OCI-LY3 (cell line): ENCODE data around the gene LRP3.
"Not testable (repeated sequence)": the region's sequence is repeated elsewhere in the genome, so short reads cannot be mapped to it uniquely, and the experiment has no call there.

Experiments used
- H2AFZ ChIP-seq: fragments of 200-600, 300-600 bp; shearing (Covaris generic); 2 replicates; pipeline ENCODE4 v1.6.0; 2014; ENCODE audit warnings: antibody characterized with exemption, low read depth, low read length
- H3K27ac ChIP-seq: fragments of 200-600, 300-600 bp; sonication (generic); 2 replicates; pipeline ENCODE4 v1.5.1; 2014; ENCODE audit warnings: mild to moderate bottlenecking, low read length, moderate library complexity, mixed read lengths
- H3K27me3 ChIP-seq: fragments of 200-600, 300-600 bp; sonication (generic); 2 replicates; pipeline ENCODE4 v1.6.1; 2014; ENCODE audit warnings: low read depth, low read length, mixed read lengths
- H3K36me3 ChIP-seq: fragments of 200-600, 300-600 bp; sonication (generic); replicated peaks from 2 replicates; pipeline ENCODE3; 2014; ENCODE audit warnings: low read depth, low read length, mixed read lengths
- H3K4me1 ChIP-seq: fragments of 300-600, 200-600 bp; sonication (generic); 2 replicates; pipeline ENCODE4 v1.6.1; 2014; ENCODE audit warnings: low read length, mixed read lengths
- H3K4me2 ChIP-seq: fragments of 200-600, 300-600 bp; sonication (generic); 2 replicates; pipeline ENCODE4 v1.6.1; 2014; ENCODE audit warnings: low read length, mixed read lengths
- H3K4me3 ChIP-seq: fragments of 300-600, 200-600 bp; sonication (generic); 2 replicates; pipeline ENCODE4 v1.5.1; 2014; ENCODE audit warnings: antibody characterized with exemption, mild to moderate bottlenecking, low read length, moderate library complexity
- H3K79me2 ChIP-seq: fragments of 300-600, 200-600 bp; shearing (Covaris generic); 2 replicates; pipeline ENCODE4 v1.6.1; 2014; ENCODE audit warnings: mild to moderate bottlenecking, low read length, mixed read lengths
- H3K9ac ChIP-seq: fragments of 300-600, 200-600 bp; shearing (Covaris generic); 2 replicates; pipeline ENCODE4 v1.6.0; 2014; ENCODE audit warnings: mild to moderate bottlenecking, low read length, moderate library complexity
- H3K9me3 ChIP-seq: fragments of 200-600, 300-600 bp; shearing (Covaris generic); 2 replicates; pipeline ENCODE4 v1.6.1; 2014; ENCODE audit warnings: low read length, mixed read lengths; ENCODE audit not compliant: insufficient read depth
- H4K20me1 ChIP-seq: fragments of 200-600, 300-600 bp; sonication (generic); 2 replicates; pipeline ENCODE4 v1.6.1; 2016; ENCODE audit warnings: low read length, mixed read lengths; ENCODE audit not compliant: insufficient read depth
- EZH2phosphoT487 ChIP-seq: fragments of 200-600 bp; shearing (Covaris generic); IDR thresholded peaks from 2 replicates; pipeline ENCODE4 v1.6.1; 2018; ENCODE audit warnings: antibody characterized with exemption, mixed run types, low read depth
- TF ChIP-seq, protein P1 (sequence below): fragments of 200-600, 300-600 bp; sonication (generic); IDR thresholded peaks from 2 replicates; pipeline ENCODE4 v1.5.1; 2014; ENCODE audit warnings: antibody characterized with exemption, low read length, low read depth

LRP3 gene

DNA sequence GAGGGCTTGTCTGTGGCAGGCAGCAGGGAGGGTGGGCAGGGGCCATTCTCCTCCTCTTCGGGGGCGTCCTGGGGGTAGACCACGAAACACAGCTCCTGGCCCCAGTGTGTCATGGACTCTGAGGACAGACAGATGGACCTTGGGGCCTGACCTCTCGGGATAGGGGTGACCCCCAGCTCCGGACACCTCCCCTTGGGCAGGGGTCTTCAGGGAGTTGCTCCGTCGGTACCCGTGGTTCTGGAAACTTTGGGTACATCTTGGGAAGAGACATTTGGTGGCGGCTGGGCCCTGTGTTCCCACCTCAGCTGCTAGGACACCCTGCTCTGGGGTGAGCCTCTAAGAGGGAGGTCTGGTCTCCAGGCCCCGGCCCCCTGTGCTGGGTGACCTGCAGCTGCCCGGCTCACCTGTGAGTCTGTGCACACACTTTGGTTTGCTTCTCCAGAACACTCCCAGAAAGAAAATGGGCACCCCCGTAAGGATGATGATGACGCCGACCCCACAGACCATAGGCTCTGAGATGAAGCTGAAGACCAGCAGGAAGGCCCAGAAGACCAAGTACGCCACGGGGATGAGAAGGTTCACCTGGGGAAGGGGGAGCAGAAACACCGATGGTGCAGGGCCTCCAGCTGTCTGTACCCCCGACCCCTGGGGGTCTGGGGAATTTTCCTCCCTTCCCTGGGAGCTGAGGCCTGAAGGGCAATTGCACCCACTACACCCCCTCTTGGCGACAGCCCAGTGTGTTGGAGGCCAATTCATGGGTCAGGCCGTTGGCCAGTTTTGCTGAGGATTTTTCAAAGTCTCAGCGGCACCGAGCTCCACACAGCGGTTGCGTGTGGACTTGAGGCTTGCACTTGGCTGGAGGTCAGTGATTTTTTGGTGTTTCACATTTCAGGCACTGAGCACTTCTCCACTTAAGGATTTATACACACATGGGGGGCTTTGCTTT, 15.0 kb downstream of the LRP3 start:
- Histone ChIP-seq H3K9ac (no peak overlapping the region), H3K27me3 (no peaks in the 10 kb centered on the region), H3K79me2 (no peaks in the 10 kb centered on the region), H3K4me3 (no peak overlapping the region), H2AFZ (no peak overlapping the region), H3K4me1 (no peaks in the 10 kb centered on the region), H4K20me1 (no peaks in the 10 kb centered on the region), H3K36me3 (no peaks in the 10 kb centered on the region), H3K27ac (no peak overlapping the region), H3K4me2 (no peak overlapping the region), H3K9me3 (no peaks in the 10 kb centered on the region)
- no peak for TF ChIP-seq EZH2phosphoT487
- TF ChIP-seq, protein P1, sequence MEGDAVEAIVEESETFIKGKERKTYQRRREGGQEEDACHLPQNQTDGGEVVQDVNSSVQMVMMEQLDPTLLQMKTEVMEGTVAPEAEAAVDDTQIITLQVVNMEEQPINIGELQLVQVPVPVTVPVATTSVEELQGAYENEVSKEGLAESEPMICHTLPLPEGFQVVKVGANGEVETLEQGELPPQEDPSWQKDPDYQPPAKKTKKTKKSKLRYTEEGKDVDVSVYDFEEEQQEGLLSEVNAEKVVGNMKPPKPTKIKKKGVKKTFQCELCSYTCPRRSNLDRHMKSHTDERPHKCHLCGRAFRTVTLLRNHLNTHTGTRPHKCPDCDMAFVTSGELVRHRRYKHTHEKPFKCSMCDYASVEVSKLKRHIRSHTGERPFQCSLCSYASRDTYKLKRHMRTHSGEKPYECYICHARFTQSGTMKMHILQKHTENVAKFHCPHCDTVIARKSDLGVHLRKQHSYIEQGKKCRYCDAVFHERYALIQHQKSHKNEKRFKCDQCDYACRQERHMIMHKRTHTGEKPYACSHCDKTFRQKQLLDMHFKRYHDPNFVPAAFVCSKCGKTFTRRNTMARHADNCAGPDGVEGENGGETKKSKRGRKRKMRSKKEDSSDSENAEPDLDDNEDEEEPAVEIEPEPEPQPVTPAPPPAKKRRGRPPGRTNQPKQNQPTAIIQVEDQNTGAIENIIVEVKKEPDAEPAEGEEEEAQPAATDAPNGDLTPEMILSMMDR, result no peak

DNA sequence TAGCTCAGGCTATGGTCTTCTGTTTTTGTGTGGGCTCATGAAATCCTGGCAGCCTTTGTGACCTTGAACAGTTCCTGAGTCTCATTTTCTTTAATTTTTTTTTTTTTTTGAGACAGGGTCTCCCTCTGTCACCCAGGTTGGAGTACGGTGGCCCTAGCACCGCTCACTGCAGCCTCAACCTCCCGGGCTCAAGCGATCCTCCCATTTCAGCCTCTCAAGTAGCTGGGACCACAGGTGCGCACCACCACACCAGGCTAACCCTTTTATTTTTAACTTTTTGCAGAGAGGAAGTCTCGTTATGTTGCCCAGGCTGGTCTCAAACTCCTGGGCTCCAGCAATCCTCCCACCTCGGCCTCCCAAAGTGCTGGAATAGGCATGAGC, 15.7 kb downstream of the LRP3 start:
- H3K4me2 ChIP-seq, H4K20me1 ChIP-seq, H3K27ac ChIP-seq, H3K4me1 ChIP-seq, H3K36me3 ChIP-seq, H3K79me2 ChIP-seq, H3K27me3 ChIP-seq, H3K9me3 ChIP-seq, H3K4me3 ChIP-seq, H2AFZ ChIP-seq, H3K9ac ChIP-seq: not testable (repeated sequence)

DNA sequence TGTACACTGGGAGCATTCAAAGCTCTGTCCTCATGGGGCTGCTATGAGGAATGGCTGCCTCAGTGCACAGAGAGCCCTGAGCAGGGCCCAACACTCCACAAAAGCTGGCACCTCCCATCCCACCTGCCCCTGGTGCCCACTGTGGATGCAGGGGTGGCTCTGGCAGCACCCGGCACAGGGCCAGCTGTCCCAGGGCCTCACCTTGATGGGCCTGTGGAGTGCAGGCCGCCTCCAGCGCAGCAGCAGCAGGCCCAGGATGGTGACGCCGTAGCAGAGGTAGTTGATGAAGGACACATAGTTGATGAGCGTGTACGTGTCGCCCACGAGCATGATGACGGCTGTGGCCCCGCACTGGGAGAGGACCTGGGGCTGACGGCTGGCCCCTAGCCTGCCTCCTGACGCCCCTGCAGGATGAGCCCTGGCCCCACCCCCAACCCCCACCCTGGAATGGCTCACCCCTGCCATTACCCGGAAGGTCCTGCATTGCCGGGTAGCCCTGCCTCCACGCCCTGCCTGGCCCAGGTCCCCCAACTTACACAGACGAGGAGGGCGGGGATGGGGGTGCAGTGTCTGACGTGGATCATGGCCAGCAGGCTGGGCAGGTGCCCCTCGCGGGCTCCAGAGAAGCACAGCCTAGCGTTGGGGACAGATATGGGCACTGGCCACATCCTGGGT, 16.3 kb downstream of the LRP3 start:
- H3K9ac ChIP-seq, result no peak overlapping the region
- no peaks in the 10 kb centered on the region for H3K4me1 ChIP-seq
- no peaks in the 10 kb centered on the region for H3K36me3 ChIP-seq
- H3K9me3 ChIP-seq, result no peaks in the 10 kb centered on the region
- no peaks in the 10 kb centered on the region for H3K79me2 ChIP-seq
- no peak overlapping the region for H3K4me3 ChIP-seq
- H4K20me1 ChIP-seq, result no peaks in the 10 kb centered on the region
- H2AFZ ChIP-seq, result no peak overlapping the region
- H3K4me2 ChIP-seq, result no peak overlapping the region
- H3K27me3 ChIP-seq, result no peaks in the 10 kb centered on the region
- H3K27ac ChIP-seq, result no peak overlapping the region
- TF ChIP-seq EZH2phosphoT487, result no peak
- TF ChIP-seq, protein P1, result no peak

DNA sequence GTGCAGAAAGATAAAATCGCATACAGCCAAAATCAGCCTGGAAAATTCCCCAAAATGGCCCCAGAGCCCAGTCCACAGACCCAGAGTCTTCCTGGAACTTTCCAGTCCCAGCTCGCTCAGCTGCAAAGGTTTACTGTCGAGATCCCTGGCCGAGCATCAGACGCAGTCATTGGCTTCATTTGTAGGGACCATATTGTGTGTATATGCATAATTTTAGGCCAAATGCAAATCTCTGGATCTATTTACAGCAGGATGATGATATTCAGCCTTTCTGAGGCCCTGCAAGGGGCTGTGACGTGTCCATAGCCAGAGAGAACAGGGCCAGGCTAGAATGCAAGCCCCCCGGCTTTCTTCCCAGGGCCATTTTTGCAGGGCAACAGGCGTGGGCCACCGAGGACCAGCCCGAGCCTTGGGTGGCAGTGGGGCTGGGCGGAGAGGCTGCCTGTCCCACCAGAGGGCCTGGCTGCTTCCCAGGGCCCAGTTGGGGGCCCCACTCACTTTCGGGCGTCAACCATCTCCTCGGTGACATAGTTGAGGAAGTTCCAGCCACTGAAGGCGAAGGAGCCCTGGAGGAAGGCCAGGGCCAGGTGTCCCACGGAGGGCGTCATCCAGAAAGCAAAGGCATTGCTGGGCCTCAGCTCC, 17.8 kb downstream of the LRP3 start:
- no peaks in the 10 kb centered on the region for H3K4me1 ChIP-seq
- no peaks in the 10 kb centered on the region for H3K79me2 ChIP-seq
- no peaks in the 10 kb centered on the region for H3K9me3 ChIP-seq
- H3K27me3 ChIP-seq, result no peaks in the 10 kb centered on the region
- H3K9ac ChIP-seq, result no peak overlapping the region
- H4K20me1 ChIP-seq, result no peaks in the 10 kb centered on the region
- no peak overlapping the region for H2AFZ ChIP-seq
- no peak overlapping the region for H3K27ac ChIP-seq
- H3K36me3 ChIP-seq, result no peaks in the 10 kb centered on the region
- no peak overlapping the region for H3K4me2 ChIP-seq
- H3K4me3 ChIP-seq, result no peak overlapping the region
- TF ChIP-seq EZH2phosphoT487, result no peak
- TF ChIP-seq, protein P1, result no peak
